HG03342 (cell line): ENCODE results near the gene GCK.

Experiments used
- ATAC-seq: cut with Tn5 transposase; IDR thresholded peaks from one replicate; pipeline ENCODE4 v1.9.1; 2021; ENCODE audit warnings: mild to moderate bottlenecking, moderate library complexity; ENCODE audit not compliant: unreplicated experiment

The GCK gene

DNA sequence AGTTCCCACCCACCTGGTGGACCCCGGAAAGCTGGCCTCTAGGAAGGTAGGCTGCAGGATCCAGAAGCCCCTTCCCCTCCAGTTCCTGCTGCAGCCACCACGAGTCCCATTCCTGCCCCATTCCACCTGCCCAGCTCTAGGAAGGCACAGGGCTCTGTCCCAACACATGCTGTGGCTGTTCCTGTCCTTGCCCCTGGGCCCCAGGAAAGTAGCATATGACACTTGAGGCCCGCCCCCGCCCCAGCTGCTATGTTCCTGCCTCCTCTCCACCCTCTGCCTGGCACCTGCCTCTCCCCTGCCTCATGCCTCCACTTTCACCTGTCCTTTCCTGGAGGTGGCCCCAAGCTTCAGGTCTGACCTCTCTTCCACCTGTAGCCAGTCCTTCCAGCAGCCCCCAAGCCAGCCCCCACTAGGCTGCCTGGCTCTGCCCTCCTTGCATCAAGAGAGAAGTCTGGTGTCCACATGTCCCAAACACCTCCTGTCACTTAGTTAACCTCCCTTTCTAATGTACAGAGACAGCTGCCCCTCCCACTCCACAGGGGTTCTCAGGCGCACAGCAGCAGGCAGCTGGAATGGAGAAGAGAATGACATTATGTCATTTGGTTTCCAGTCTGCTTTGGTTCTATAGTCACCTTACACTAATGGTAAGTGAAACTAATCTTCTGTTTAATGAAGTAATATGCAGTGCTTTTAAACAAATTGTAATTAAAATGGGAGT is 34.3 kb upstream of the GCK start:
- ATAC-seq: no peak

DNA sequence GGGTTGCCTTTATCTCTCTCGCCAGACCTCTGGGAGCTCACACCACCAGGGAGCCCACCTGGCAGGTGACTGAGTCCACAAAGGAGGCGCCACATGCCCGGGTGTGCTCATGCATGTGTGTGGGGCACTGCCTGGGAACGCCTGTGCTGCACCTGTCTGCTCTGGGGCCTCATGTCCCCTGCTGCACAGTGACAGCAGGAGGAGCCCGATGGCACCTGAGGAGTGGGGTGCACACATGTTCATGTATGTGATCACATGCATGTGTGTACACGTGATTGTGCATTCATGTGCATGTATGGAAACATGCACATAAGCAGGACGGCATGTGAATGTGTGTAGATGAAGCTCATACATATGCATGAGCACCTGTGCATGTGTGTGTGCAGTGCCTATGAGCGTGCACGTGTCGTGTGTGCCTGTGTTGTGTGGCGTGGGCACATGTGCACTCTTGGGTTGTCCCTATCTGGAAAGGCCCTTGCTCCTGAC is 33.6 kb upstream of the GCK start:
- ATAC-seq: no peak

GRCh38 chr7:44222074-44222473 is 32.8 kb upstream of the GCK start:
- ATAC-seq: no peak

GRCh38 chr7:44221231-44221791 is 32.1 kb upstream of the GCK start:
- no peak for ATAC-seq

- ATAC-seq: no peak
These were observed 31.3 kb upstream of the GCK start for GRCh38 chr7:44220358-44221112.

GRCh38 chr7:44220046-44220357 is 30.8 kb upstream of the GCK start:
- ATAC-seq: no peak

DNA sequence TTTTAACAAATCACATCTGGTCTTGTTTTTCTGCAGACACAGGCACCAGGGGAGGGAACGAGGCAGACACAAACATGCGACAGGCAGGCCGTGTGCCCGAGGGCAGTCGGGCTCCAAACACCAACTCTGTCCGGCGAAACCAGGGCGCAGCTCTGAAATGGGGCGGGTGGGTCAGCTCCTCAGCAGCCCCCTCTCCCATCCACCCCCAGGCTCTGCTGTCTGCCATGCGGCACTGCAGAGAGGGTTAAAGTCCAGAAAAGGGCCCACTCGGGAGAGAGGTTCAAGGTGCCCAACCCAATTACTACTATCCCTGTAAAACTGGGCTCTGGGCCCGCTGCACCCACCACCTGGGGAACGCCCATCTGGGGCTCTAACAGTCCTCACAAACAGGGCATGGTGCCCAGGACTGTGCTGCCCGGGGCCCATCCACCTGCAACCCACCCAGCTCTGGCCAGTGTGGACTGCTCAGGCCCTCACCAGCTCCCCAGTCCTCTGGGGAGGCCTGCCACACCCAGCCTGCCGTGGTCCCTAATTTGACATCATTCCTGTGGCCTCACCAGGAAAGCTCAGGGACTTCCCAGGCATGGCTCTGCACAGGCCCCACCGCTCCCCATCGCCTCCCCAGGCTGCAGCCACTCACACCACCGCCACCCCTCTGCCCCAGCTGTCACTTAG is 30.3 kb upstream of the GCK start:
- no peak for ATAC-seq

DNA sequence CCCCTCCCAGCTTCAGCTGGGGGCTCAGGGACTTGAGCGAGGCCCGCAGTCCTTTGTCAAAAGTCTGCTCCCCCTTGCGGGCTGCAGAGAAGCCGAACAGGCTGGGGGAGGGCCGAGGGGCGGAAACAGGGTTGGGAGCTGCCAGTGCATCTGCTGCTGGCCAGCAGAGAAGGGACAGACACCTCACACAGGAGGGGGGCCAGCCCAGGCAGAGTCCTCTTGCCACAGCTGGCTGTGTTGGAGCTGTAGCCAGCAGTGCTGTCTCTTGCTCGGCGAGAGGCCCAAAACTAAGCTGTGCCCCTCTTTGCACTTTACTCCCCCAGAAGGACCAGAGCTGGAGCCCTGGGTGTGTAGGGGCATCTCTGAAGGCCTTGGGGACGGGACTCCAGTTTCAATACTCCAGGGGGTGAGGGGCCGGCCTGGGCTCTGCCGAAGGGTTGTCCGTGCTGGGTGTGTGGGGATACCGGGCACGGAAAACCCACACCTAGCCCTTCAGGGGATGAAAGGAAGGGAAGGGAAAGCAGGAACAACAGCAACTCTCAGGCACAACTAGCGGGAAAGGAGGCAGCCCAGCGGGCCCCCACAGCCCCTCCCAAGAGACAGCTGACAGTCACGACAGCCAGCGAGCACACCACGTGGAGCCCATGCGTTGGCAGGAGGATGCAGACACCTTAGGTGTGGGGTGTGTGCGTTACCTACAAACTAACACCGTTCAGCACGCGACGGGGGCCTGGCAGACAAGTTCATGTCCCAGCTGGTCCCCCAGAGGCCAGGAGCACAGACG is 29.4 kb upstream of the GCK start:
- no peak for ATAC-seq

- no peak for ATAC-seq
These were observed 28.7 kb upstream of the GCK start for GRCh38 chr7:44217852-44218402.

- no peak for ATAC-seq
These were observed 28.0 kb upstream of the GCK start for GRCh38 chr7:44217223-44217714.

DNA sequence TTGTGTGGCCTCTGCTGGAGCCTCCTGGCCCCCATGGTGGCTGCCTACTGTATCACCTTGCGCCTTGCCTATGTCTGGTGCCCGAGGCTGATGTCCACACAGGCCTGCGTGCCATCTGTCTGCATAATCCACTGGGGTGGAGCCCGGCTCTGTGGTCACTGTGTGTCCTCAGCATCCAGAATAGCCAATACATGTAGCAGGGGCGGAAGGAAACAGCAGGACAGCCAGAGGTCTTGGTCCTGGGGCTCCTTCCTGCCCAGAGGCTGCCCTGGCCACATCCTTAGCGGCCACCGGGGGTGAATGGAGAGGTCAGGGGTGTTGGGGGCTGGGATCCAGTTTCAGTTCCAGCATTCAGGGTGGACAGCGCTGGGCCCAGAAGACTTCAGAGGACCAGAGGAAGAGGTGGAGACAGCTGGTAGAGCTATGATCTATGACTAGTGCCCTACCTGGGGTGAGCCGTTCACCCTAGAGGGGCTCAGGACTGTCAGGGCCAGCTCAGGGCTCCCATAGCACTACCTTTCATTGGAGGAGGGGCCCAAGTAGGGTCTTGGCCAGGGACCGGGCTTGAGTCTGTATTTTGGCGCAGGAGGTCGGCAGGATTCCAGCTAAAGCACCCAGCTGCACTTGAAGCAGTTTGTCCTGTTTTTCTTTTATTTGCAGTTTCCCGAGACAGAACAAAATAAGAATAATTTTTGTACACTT is 27.4 kb upstream of the GCK start:
- no peak for ATAC-seq

- ATAC-seq: no peak
These were observed 26.8 kb upstream of the GCK start for GRCh38 chr7:44216019-44216418.

- no peak for ATAC-seq
These were observed 26.3 kb upstream of the GCK start for GRCh38 chr7:44215531-44215930.

DNA sequence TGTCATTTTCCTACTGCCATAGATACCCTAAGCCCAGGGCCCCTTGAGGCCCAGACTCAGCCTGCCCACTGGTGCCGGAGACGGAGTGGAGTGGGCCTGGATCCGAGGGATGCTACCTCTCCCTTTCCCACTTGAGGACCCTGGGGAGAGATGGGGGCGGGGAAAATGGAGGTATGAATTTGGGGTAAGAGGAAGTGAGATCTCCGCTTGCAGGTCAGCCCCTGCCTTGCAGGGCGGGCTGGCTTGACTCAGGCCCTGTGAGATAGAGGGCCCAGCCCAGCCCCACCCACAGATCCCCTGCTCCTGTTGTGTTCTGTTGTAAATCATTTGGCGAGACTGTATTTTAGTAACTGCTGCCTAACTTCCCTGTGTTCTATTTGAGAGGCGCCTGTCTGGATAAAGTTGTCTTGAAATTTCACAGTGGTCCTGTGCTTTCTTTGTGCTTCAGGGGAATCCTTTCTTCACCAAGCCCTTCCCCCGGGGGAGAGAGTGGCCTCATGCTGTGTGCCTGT is 24.7 kb upstream of the GCK start:
- no peak for ATAC-seq

DNA sequence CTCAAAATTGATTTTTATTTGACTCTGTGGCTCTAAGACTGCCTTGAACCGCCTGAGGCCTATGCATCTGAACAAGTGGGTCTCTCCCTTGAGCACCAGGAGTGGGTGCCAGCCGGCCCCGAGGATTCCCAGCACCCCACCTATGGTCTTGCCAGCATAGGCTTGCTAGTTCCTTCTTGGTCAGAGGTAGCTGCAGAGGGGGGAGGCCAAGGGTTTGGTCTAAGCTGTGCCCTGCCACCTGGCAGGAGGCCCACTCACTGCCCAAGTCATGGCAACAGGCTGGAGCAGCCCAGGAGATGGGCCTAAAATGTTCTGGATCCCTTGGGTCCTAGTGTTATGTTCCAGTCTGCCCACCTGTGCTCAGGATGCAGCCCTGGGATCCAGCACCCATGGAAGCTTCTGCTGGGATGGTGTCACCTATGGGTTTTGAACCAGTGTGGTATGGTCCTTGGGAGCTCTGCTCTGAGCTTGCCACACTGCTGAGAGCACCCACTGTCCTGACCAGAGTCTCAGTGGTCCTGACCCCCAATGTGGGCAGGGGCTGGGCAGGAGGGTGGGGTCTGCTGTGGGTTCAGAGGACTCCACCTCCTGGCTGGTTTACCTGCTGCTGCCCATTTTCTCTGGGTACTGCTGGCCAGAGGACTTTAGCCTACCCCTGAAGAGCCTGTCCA is 24.1 kb upstream of the GCK start:
- no peak for ATAC-seq

- no peak for ATAC-seq
These were observed 23.4 kb upstream of the GCK start for GRCh38 chr7:44212581-44213184.

DNA sequence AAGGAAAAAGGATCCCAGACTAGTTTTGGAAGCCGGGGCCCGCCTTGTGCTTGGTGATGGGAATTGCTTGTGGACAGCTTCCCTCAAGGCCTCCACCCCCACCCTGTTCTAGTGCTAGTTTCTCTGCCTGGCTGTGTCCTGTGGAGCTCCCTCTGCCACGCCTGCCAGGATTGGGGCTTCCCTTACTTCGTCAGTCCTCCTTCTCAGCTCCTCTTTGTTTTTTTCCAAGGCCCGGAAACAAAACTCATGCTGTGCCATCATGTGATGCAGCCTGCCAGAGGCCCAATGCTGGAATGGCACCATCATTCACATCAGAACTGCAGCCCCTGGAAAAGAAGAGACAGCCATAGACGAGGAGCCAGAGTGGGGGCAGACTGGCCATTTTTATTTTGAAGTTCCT is 22.8 kb upstream of the GCK start:
- no peak for ATAC-seq

DNA sequence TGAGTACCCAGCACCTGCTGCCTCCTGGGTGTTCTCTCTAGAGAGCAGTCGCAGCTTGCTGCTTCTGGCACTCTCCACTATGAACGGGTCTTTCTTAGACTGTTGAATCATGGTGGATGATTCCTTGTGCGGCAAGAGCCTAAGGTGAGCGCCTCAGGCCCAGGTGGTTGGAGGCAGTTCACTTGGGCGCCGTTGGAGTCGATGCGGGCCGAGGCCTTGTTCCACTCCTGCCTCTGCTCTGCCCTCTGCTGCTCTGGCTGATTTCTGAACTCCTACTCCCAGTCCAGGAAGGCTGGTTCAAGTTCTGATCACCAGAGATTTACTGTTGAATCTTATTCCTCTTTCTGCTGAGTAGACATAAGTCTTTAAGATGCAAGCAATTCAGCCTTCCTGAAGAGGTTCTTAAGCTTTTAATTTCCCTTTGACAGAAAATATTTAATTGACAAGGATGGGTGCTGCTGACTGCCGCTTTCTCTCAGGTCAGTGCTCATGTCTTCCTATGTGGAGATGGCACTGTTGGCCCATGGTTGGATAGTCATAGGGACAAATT is 22.0 kb upstream of the GCK start:
- no peak for ATAC-seq
